ENCODE data around the gene TMEM101. TPM values are rescaled to one million over a fixed set of nuclear protein-coding genes. Genes with fewer than 3 reads are reported as not detected.

The TMEM101 gene
- total and polyA plus RNA-seq, 2 of the 13 experiments (the other 11 are each of a cell fraction or from before 2014, with no cell fraction given) = 72.0 to 100 TPM

GRCh38 chr17:44001461-44001920 lies 13.3 kb downstream of the TMEM101 start (continued):
- TF ChIP-seq HNRNPH1 (optimal IDR thresholded peaks at IDR 0.05; ENCODE audit: low read depth, low read length) = no peak
- TF ChIP-seq ZNF343 (CRISPR knock-in tag; IDR thresholded peaks at IDR 0.05) = no peak
- TF ChIP-seq ZNF180 (CRISPR knock-in tag; IDR thresholded peaks at IDR 0.05; ENCODE audit: borderline replicate concordance, low read depth) = no peak
- TF ChIP-seq ZNF160 (CRISPR knock-in tag; IDR thresholded peaks at IDR 0.05) = no peak; the same call in 1 of the 2 replicates
- TF ChIP-seq, protein P1, sequence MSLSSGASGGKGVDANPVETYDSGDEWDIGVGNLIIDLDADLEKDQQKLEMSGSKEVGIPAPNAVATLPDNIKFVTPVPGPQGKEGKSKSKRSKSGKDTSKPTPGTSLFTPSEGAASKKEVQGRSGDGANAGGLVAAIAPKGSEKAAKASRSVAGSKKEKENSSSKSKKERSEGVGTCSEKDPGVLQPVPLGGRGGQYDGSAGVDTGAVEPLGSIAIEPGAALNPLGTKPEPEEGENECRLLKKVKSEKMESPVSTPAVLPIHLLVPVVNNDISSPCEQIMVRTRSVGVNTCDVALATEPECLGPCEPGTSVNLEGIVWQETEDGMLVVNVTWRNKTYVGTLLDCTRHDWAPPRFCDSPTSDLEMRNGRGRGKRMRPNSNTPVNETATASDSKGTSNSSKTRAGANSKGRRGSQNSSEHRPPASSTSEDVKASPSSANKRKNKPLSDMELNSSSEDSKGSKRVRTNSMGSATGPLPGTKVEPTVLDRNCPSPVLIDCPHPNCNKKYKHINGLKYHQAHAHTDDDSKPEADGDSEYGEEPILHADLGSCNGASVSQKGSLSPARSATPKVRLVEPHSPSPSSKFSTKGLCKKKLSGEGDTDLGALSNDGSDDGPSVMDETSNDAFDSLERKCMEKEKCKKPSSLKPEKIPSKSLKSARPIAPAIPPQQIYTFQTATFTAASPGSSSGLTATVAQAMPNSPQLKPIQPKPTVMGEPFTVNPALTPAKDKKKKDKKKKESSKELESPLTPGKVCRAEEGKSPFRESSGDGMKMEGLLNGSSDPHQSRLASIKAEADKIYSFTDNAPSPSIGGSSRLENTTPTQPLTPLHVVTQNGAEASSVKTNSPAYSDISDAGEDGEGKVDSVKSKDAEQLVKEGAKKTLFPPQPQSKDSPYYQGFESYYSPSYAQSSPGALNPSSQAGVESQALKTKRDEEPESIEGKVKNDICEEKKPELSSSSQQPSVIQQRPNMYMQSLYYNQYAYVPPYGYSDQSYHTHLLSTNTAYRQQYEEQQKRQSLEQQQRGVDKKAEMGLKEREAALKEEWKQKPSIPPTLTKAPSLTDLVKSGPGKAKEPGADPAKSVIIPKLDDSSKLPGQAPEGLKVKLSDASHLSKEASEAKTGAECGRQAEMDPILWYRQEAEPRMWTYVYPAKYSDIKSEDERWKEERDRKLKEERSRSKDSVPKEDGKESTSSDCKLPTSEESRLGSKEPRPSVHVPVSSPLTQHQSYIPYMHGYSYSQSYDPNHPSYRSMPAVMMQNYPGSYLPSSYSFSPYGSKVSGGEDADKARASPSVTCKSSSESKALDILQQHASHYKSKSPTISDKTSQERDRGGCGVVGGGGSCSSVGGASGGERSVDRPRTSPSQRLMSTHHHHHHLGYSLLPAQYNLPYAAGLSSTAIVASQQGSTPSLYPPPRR (CRISPR knock-in tag; IDR thresholded peaks at IDR 0.05; ENCODE audit: borderline replicate concordance) = no peak
- peak; percentile 76 for TF ChIP-seq TAF1 (CRISPR knock-in tag; IDR thresholded peaks at IDR 0.05)
- TF ChIP-seq NFYC (CRISPR knock-in tag; IDR thresholded peaks at IDR 0.05) = peak; percentile 68
- no peak for TF ChIP-seq ZNF629 (CRISPR knock-in tag; conservative IDR thresholded peaks at IDR 0.05)
- TF ChIP-seq KDM5B (CRISPR knock-in tag; IDR thresholded peaks at IDR 0.05; ENCODE audit: borderline replicate concordance) = no peak
- no peak for TF ChIP-seq STAG1 (CRISPR knock-in tag; IDR thresholded peaks at IDR 0.05)
- peak; percentile 43; the same call in 1 of the 2 replicates for TF ChIP-seq NCOA2 (CRISPR knock-in tag; IDR thresholded peaks at IDR 0.05)
- no peak for TF ChIP-seq ZNF678 (CRISPR knock-in tag; IDR thresholded peaks at IDR 0.05)
- no peak for TF ChIP-seq MBD4 (IDR thresholded peaks at IDR 0.05; ENCODE audit: borderline replicate concordance, low read length)
- no peak for TF ChIP-seq CREB1 (IDR thresholded peaks at IDR 0.05)
- TF ChIP-seq CREB1 (CRISPR knock-in tag; IDR thresholded peaks at IDR 0.05) = no peak
- no peak for TF ChIP-seq ZNF326 (CRISPR knock-in tag; IDR thresholded peaks at IDR 0.05; ENCODE audit: borderline replicate concordance)
- peak; percentile 5; the same call in 1 of the 2 replicates for TF ChIP-seq ARID3A (IDR thresholded peaks at IDR 0.05; ENCODE audit: low read depth, low read length)
- TF ChIP-seq PRPF4 (IDR thresholded peaks at IDR 0.05; ENCODE audit: low read depth, low read length, poor library complexity, severe bottlenecking) = no peak
- TF ChIP-seq MXD4 (CRISPR knock-in tag; IDR thresholded peaks at IDR 0.05) = peak; percentile 43; the same call in 1 of the 2 replicates
- TF ChIP-seq, protein P2, sequence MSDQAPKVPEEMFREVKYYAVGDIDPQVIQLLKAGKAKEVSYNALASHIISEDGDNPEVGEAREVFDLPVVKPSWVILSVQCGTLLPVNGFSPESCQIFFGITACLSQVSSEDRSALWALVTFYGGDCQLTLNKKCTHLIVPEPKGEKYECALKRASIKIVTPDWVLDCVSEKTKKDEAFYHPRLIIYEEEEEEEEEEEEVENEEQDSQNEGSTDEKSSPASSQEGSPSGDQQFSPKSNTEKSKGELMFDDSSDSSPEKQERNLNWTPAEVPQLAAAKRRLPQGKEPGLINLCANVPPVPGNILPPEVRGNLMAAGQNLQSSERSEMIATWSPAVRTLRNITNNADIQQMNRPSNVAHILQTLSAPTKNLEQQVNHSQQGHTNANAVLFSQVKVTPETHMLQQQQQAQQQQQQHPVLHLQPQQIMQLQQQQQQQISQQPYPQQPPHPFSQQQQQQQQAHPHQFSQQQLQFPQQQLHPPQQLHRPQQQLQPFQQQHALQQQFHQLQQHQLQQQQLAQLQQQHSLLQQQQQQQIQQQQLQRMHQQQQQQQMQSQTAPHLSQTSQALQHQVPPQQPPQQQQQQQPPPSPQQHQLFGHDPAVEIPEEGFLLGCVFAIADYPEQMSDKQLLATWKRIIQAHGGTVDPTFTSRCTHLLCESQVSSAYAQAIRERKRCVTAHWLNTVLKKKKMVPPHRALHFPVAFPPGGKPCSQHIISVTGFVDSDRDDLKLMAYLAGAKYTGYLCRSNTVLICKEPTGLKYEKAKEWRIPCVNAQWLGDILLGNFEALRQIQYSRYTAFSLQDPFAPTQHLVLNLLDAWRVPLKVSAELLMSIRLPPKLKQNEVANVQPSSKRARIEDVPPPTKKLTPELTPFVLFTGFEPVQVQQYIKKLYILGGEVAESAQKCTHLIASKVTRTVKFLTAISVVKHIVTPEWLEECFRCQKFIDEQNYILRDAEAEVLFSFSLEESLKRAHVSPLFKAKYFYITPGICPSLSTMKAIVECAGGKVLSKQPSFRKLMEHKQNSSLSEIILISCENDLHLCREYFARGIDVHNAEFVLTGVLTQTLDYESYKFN (CRISPR knock-in tag; conservative IDR thresholded peaks at IDR 0.05) = peak; percentile 92

Measured in HepG2 (cell line).